Stimulated activated CD8-positive, alpha-beta memory T cell treated with anti-CD3 and anti-CD28 coated beads, Interleukin-4, amount 100 ng/mL, for 1 hour (primary cell): ENCODE results near the gene TAS2R9.
"Not testable (repeated sequence)": the region's sequence is repeated elsewhere in the genome, so short reads cannot be mapped to it uniquely, and the experiment has no call there.

ENCODE experiments used
- DNase-seq, 2 donors: peaks; one replicate each; pipeline ENCODE4 v3.0.0-alpha.2; 2020; ENCODE audit warnings: low read depth in 2 of 2, low spot score in 1 of 2

The TAS2R9 gene

GRCh38 chr12:10810068-10810467 is at the start of gene TAS2R9:
TAS2R9 (minus strand) TSS chr12:10810168; CDS start chr12:10810075, 93 bp downstream.
- DNase-seq = no peak

GRCh38 chr12:10855807-10856206 is 45.8 kb upstream of the TAS2R9 start:
- no peak for DNase-seq

- no peak for DNase-seq
Measured at GRCh38 chr12:10853776-10854175, 43.8 kb upstream of the TAS2R9 start.

- no peak for DNase-seq
Measured at GRCh38 chr12:10851243-10851858, 41.4 kb upstream of the TAS2R9 start.

GRCh38 chr12:10849425-10849878 is 39.5 kb upstream of the TAS2R9 start, which contains the start of gene PRR4:
PRR4 (minus strand) TSS chr12:10849475; CDS start chr12:10849437, 38 bp downstream.
- DNase-seq = no peak

- DNase-seq = no peak
Measured at GRCh38 chr12:10847744-10848143, 37.8 kb upstream of the TAS2R9 start.

GRCh38 chr12:10842862-10843261 is 32.9 kb upstream of the TAS2R9 start:
- no peak for DNase-seq

GRCh38 chr12:10838461-10838860 is 28.5 kb upstream of the TAS2R9 start:
- DNase-seq = no peak

- no peak for DNase-seq
Measured at GRCh38 chr12:10829994-10830393, 20.0 kb upstream of the TAS2R9 start.

GRCh38 chr12:10826258-10826657 is 16.3 kb upstream of the TAS2R9 start, which contains the start of gene TAS2R10:
TAS2R10 (minus strand) TSS chr12:10826358; CDS start chr12:10826269, 89 bp downstream.
- no peak for DNase-seq

- no peak for DNase-seq
Measured at GRCh38 chr12:10824957-10825356, 15.0 kb upstream of the TAS2R9 start.

- no peak for DNase-seq
Measured at GRCh38 chr12:10811883-10812536, 2.0 kb upstream of the TAS2R9 start.

GRCh38 chr12:10807186-10807585 is 2.8 kb downstream of the TAS2R9 start, which contains the start of gene TAS2R8:
TAS2R8 (minus strand) TSS chr12:10807286; CDS start chr12:10806980, 306 bp downstream.
- no peak for DNase-seq

GRCh38 chr12:10802587-10802986 is 7.4 kb downstream of the TAS2R9 start, which contains the start of gene TAS2R7:
TAS2R7 (minus strand) TSS chr12:10802627; CDS start chr12:10802570, 57 bp downstream.
- DNase-seq = no peak

- no peak for DNase-seq
Measured at GRCh38 chr12:10801741-10802140, 8.2 kb downstream of the TAS2R9 start.

GRCh38 chr12:10794222-10794621 is 15.7 kb downstream of the TAS2R9 start:
- DNase-seq = no peak

GRCh38 chr12:10791769-10792168 is 18.2 kb downstream of the TAS2R9 start:
- not testable (repeated sequence) for DNase-seq

GRCh38 chr12:10783252-10783651 is 26.7 kb downstream of the TAS2R9 start:
- no peak for DNase-seq

GRCh38 chr12:10779103-10779502 is 30.9 kb downstream of the TAS2R9 start:
- DNase-seq = no peak

GRCh38 chr12:10771132-10771733 is 38.7 kb downstream of the TAS2R9 start:
- no peak for DNase-seq

- DNase-seq = no peak
Measured at GRCh38 chr12:10759657-10760056, 50.3 kb downstream of the TAS2R9 start.
